Suppressor macrophage treated with lipopolysaccharide for 1 hour (primary cell): Measurements from ENCODE around the gene ZNF614.
"Not testable (repeated sequence)": the region's sequence is repeated elsewhere in the genome, so short reads cannot be mapped to it uniquely, and the experiment has no call there.

Experiments
- DNase-seq, 3 donors: peaks; one replicate each; pipeline ENCODE4 v3.0.0-alpha.2; 2020 to 2022

Gene ZNF614

GRCh38 chr19:51986309-51987291 is 41.6 kb downstream of the ZNF614 start, which contains the start of gene ZNF350:
Gene ZNF350, minus strand, starts transcription at chr19:51986840. Its CDS starts 12,480 bp downstream, at chr19:51974360.
- DNase-seq, result peak; percentile 95 to 98 (median 97)

- no peak for DNase-seq
Observed at GRCh38 chr19:51983361-51983760, 44.8 kb downstream of the ZNF614 start.

GRCh38 chr19:51980926-51981325 is 47.3 kb downstream of the ZNF614 start:
- DNase-seq, result not testable (repeated sequence)

GRCh38 chr19:51980116-51980736 is 48.0 kb downstream of the ZNF614 start:
- DNase-seq, result no peak

- no peak for DNase-seq
Observed at GRCh38 chr19:51978882-51979281, 49.3 kb downstream of the ZNF614 start.

- DNase-seq, result no peak
Observed at GRCh38 chr19:51977346-51977745, 50.8 kb downstream of the ZNF614 start.

- DNase-seq, result no peak
Observed at GRCh38 chr19:51976852-51977251, 51.3 kb downstream of the ZNF614 start.

- DNase-seq, result not testable (repeated sequence)
Observed at GRCh38 chr19:51975787-51976186, 52.4 kb downstream of the ZNF614 start.

- peak in 1 of 3 donors; percentile 41 for DNase-seq
Observed at GRCh38 chr19:51971624-51972023, 56.6 kb downstream of the ZNF614 start.

- no peak for DNase-seq
Observed at GRCh38 chr19:51970718-51971117, 57.5 kb downstream of the ZNF614 start.

GRCh38 chr19:51965583-51965982 is 62.6 kb downstream of the ZNF614 start:
- DNase-seq, result no peak
